ENCODE measurements around the gene AKAP6. TPM values are rescaled to one million over a fixed set of nuclear protein-coding genes. Genes with fewer than 3 reads are reported as not detected.

Gene AKAP6
- total and polyA plus RNA-seq, 2 experiments from 2014 or later: 0.38 to 0.42 TPM

- H3K79me2 ChIP-seq (replicated peaks; ENCODE audit: insufficient read depth): no peaks in the 10 kb centered on the region
- no peaks in the 10 kb centered on the region for H3F3A ChIP-seq (replicated peaks; ENCODE audit: low read depth)
- DNase-seq (ENCODE audit: low spot score): no peak
- no peaks in the 10 kb centered on the region for H3K36me3 ChIP-seq (ENCODE audit: insufficient read depth)
- Mint-ChIP-seq H3K36me3 (ENCODE audit: low read depth) (no peaks in the 10 kb centered on the region), H3K27me3 (ENCODE audit: insufficient read depth, low read depth, poor library complexity) (peaks cover 2% of the 10 kb centered on the region), H3K4me3 (no peak overlapping the region), H3K27ac (no peak overlapping the region), H3K4me1 (peaks cover 8% of the 10 kb centered on the region; the same call in 2 of the 3 replicates), H3K9me3 (no peaks in the 10 kb centered on the region)
- no peak overlapping the region for H3K27ac ChIP-seq (ENCODE audit: low read depth)
- H3K9me2 ChIP-seq (ENCODE audit: insufficient read depth): peaks cover 7% of the 10 kb centered on the region; the same call in 1 of the 2 replicates
- H3K4me3 ChIP-seq: no peak overlapping the region
- no peaks in the 10 kb centered on the region; the same call in 1 of the 2 replicates for H3K4me1 ChIP-seq (ENCODE audit: insufficient read depth)
- no peaks in the 10 kb centered on the region for H4K20me1 ChIP-seq (replicated peaks; ENCODE audit: insufficient read depth)
- no peak overlapping the region for H2AFZ ChIP-seq
- no peak overlapping the region for H3K4me2 ChIP-seq
- no peaks in the 10 kb centered on the region for H3K27me3 ChIP-seq (ENCODE audit: insufficient read depth)
- no peak for TF ChIP-seq STAT1 (IDR thresholded peaks at IDR 0.05; ENCODE audit: unreplicated experiment)
- no peak for TF ChIP-seq ZNF331 (CRISPR knock-in tag; IDR thresholded peaks at IDR 0.05; ENCODE audit: low read depth)
- TF ChIP-seq EZH2 (IDR thresholded peaks at IDR 0.05; ENCODE audit: low read depth, unreplicated experiment): no peak
- TF ChIP-seq EZH2phosphoT487 (IDR thresholded peaks at IDR 0.05; ENCODE audit: unreplicated experiment): no peak
- TF ChIP-seq NANOG (IDR thresholded peaks at IDR 0.05; ENCODE audit: borderline replicate concordance): no peak
- no peak for TF ChIP-seq REST (IDR thresholded peaks at IDR 0.05; ENCODE audit: unreplicated experiment)
- TF ChIP-seq ETS1 (IDR thresholded peaks at IDR 0.05): no peak
- ATAC-seq: no peak
Observed at GRCh38 chr14:32823706-32824105, 494.6 kb downstream of the AKAP6 start.

- no peak overlapping the region for H3K4me3 Mint-ChIP-seq
- peaks cover 12% of the 10 kb centered on the region; the same call in 2 of the 3 replicates for H3K4me1 Mint-ChIP-seq
- H3K9me2 ChIP-seq (ENCODE audit: insufficient read depth): peaks cover 7% of the 10 kb centered on the region; the same call in 1 of the 2 replicates
- TF ChIP-seq POLR2AphosphoS5 (IDR thresholded peaks at IDR 0.05; ENCODE audit: low read depth): no peak
- TF ChIP-seq EZH2phosphoT487 (IDR thresholded peaks at IDR 0.05; ENCODE audit: unreplicated experiment): no peak
- TF ChIP-seq ZNF114 (CRISPR knock-in tag; IDR thresholded peaks at IDR 0.05): no peak
- TF ChIP-seq JUNB (IDR thresholded peaks at IDR 0.05; ENCODE audit: unreplicated experiment): no peak
- no peak for TF ChIP-seq ZNF462 (CRISPR knock-in tag; IDR thresholded peaks at IDR 0.05)
Observed at GRCh38 chr14:32824195-32824594, 495.1 kb downstream of the AKAP6 start.

More at GRCh38 chr14:32824195-32824594, 495.1 kb downstream of the AKAP6 start:
- no peaks in the 10 kb centered on the region for H3F3A ChIP-seq (replicated peaks; ENCODE audit: low read depth)
- no peaks in the 10 kb centered on the region for H4K20me1 ChIP-seq (replicated peaks; ENCODE audit: insufficient read depth)
- H3K27ac ChIP-seq (ENCODE audit: low read depth): no peak overlapping the region
- Mint-ChIP-seq H3K36me3 (ENCODE audit: low read depth) (no peaks in the 10 kb centered on the region), H3K27me3 (ENCODE audit: insufficient read depth, low read depth, poor library complexity) (peaks cover 2% of the 10 kb centered on the region), H3K27ac (no peak overlapping the region), H3K9me3 (no peaks in the 10 kb centered on the region)
- no peaks in the 10 kb centered on the region for H3K79me2 ChIP-seq (replicated peaks; ENCODE audit: insufficient read depth)
- H3K27me3 ChIP-seq (ENCODE audit: insufficient read depth): no peaks in the 10 kb centered on the region
- ATAC-seq: no peak
- H2AFZ ChIP-seq: no peak overlapping the region
- no peak for DNase-seq (ENCODE audit: low spot score)
- no peak overlapping the region for H3K4me2 ChIP-seq
- H3K4me1 ChIP-seq (ENCODE audit: insufficient read depth): no peaks in the 10 kb centered on the region; the same call in 1 of the 2 replicates
- no peaks in the 10 kb centered on the region for H3K36me3 ChIP-seq (ENCODE audit: insufficient read depth)
- H3K4me3 ChIP-seq: no peak overlapping the region

All from GM23338 (cell line).